ENCODE results near the gene CLEC14A. TPM values are rescaled to one million over a fixed set of nuclear protein-coding genes. Genes with fewer than 3 reads are reported as not detected.

The CLEC14A gene
- total RNA-seq, 2 donors from 2014 or later, result 22.2 to 31.4 TPM

DNA sequence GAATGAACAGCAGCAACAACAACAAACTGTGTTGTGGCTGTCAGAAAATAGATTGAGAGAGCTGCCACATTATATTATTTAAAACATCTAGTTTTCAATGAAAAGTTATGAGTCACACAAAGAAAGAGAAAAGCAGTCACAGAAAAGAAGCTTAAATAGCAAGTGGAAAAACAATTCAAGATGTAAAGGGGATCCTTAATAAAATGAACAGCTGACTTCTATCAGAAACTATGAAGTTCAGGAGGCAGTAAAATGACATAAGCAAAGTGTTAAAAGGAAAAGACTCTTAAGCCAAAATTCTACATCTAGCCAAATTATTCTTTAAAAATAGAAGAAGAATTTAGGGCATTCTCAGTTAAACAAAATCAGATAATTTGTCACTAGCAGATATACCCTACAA is 5.6 kb downstream of the CLEC14A start:
- Histone ChIP-seq H3K9me3 (no peaks in the 10 kb centered on the region), H3K27me3 (replicated peaks; ENCODE audit: insufficient read depth) (no peaks in the 10 kb centered on the region), H3K4me1 (ENCODE audit: control insufficient read depth in 1 of 2, low read depth in 2 of 2) (no peaks in the 10 kb centered on the region), H3K27ac (no peak overlapping the region), H3K4me3 (no peak overlapping the region), H3K36me3 (no peaks in the 10 kb centered on the region)
- ATAC-seq (ENCODE audit: insufficient number of reproducible peaks, low FRiP score, low read depth) (no peak), DNase-seq (ENCODE audit: low spot score) (no peak)
- TF ChIP-seq, protein P1, sequence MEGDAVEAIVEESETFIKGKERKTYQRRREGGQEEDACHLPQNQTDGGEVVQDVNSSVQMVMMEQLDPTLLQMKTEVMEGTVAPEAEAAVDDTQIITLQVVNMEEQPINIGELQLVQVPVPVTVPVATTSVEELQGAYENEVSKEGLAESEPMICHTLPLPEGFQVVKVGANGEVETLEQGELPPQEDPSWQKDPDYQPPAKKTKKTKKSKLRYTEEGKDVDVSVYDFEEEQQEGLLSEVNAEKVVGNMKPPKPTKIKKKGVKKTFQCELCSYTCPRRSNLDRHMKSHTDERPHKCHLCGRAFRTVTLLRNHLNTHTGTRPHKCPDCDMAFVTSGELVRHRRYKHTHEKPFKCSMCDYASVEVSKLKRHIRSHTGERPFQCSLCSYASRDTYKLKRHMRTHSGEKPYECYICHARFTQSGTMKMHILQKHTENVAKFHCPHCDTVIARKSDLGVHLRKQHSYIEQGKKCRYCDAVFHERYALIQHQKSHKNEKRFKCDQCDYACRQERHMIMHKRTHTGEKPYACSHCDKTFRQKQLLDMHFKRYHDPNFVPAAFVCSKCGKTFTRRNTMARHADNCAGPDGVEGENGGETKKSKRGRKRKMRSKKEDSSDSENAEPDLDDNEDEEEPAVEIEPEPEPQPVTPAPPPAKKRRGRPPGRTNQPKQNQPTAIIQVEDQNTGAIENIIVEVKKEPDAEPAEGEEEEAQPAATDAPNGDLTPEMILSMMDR (IDR thresholded peaks at IDR 0.05), result no peak

DNA sequence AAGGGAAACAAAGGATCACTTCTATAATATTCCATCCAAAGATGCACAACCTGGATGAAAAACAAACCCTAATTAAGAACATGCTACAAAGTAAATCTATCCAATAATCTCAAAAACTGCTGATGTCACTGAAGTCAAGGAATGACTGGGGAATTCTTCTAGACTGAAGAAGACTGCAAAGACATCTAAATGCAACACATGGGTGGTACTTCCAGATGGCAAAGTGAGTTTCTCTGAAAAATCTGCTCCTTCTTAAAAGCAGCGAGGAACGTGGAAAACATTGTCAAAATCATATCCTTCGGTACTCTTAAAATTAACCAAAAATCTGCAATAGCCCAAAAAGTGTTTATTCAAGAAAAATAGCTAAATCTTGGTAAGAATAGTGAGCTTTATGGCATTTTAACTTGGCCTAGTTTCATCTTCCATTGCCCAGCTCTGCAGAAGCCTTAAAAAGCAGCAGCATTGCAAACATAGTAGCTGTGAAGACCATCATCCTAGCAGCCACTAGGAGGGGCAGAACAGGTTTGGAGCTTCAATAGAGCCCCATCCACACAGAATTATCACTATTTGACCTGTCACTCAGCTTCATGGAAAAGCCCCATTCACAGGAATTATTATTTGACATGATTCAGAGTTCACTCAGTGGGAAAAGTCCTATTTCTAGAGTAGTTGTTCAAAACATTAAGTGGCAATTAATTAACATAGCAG is 7.4 kb downstream of the CLEC14A start:
- H3K9me3 ChIP-seq, result no peaks in the 10 kb centered on the region
- no peaks in the 10 kb centered on the region for H3K36me3 ChIP-seq
- no peak overlapping the region for H3K4me3 ChIP-seq
- DNase-seq (ENCODE audit: low spot score) (no peak), ATAC-seq (ENCODE audit: insufficient number of reproducible peaks, low FRiP score, low read depth) (no peak)
- TF ChIP-seq, protein P1 (IDR thresholded peaks at IDR 0.05), result no peak
- H3K27ac ChIP-seq, result no peak overlapping the region
- no peaks in the 10 kb centered on the region for H3K4me1 ChIP-seq (ENCODE audit: control insufficient read depth in 1 of 2, low read depth in 2 of 2)
- H3K27me3 ChIP-seq (replicated peaks; ENCODE audit: insufficient read depth), result no peaks in the 10 kb centered on the region

DNA sequence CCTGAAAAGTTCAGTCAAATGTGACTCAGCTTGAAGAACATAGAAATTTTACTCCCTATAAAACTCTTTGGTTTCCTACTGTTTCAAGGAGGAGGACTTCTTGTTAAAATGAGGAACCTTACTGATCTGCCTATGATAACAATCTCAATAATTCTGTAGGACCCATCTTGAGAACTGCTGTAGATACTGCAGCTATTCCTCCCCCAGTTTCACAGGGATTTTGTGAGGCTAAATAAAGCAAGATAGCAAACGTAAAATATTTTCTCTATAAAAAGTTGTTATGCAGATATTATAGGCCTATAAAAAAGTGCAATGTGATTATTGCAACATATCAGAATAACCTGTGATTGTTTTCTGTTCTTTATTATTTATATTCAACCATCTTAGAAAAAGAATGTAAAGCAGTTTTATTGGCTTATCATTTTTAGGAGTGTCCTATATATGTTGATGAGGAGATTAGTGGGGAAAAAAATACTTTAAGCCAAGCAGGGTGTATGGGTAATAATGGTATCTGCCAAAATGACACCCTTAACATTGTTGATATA is 12.1 kb downstream of the CLEC14A start:
- ATAC-seq (ENCODE audit: insufficient number of reproducible peaks, low FRiP score, low read depth) (no peak), DNase-seq (ENCODE audit: low spot score) (no peak)
- Histone ChIP-seq H3K27me3 (replicated peaks; ENCODE audit: insufficient read depth) (no peaks in the 10 kb centered on the region), H3K9me3 (no peaks in the 10 kb centered on the region), H3K27ac (no peak overlapping the region), H3K4me1 (ENCODE audit: control insufficient read depth in 1 of 2, low read depth in 2 of 2) (no peaks in the 10 kb centered on the region), H3K36me3 (no peaks in the 10 kb centered on the region), H3K4me3 (no peak overlapping the region)
- TF ChIP-seq, protein P1 (IDR thresholded peaks at IDR 0.05), result no peak

DNA sequence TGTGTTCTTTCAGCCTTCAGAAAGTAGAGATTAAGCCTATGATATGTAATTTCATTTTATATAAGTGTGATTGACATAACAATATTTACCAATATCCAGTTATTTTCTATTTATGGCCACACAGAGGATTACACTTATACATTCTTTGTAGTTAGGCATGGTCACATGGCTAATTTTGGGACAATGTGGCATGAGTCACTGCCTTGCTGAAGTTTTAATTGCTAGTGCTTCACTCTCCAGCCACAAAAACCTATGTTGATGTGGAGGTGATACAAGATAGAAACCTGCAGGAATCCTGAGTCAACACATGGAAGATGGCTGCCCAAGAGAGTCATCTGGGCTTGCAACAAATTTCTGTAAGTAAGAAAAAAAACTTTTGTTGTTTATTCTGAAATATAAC is 17.0 kb downstream of the CLEC14A start:
- DNase-seq (ENCODE audit: low spot score), result no peak
- TF ChIP-seq, protein P1 (IDR thresholded peaks at IDR 0.05), result no peak
- no peaks in the 10 kb centered on the region for H3K27me3 ChIP-seq (replicated peaks; ENCODE audit: insufficient read depth)
- no peaks in the 10 kb centered on the region for H3K4me1 ChIP-seq (ENCODE audit: control insufficient read depth in 1 of 2, low read depth in 2 of 2)
- no peak overlapping the region for H3K27ac ChIP-seq
- H3K9me3 ChIP-seq, result no peaks in the 10 kb centered on the region
- H3K36me3 ChIP-seq, result no peaks in the 10 kb centered on the region
- no peak for ATAC-seq (ENCODE audit: insufficient number of reproducible peaks, low FRiP score, low read depth)
- H3K4me3 ChIP-seq, result no peak overlapping the region

DNA sequence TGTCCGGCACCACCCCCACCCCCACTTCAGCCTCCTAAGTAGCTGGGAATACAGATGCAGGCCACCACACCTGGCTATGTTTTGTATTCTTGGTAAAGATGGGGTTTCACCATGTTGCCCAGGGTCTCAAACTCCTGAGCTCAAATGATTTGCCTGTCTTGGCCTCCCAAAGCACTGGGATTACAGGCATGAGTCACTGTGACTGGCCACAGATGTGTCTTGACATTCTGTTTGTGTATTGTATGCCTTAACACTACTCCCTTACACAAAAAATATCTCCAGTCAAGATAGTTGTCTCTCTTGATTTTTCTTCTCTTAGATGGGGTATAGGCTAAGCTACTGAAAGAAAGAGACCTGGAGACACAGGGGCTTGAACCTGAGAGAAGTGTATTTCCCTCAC is 17.6 kb downstream of the CLEC14A start:
- no peak for DNase-seq (ENCODE audit: low spot score)
- ATAC-seq (ENCODE audit: insufficient number of reproducible peaks, low FRiP score, low read depth), result no peak
- TF ChIP-seq, protein P1 (IDR thresholded peaks at IDR 0.05), result no peak
- Histone ChIP-seq H3K27ac (no peak overlapping the region), H3K27me3 (replicated peaks; ENCODE audit: insufficient read depth) (no peaks in the 10 kb centered on the region), H3K4me1 (ENCODE audit: control insufficient read depth in 1 of 2, low read depth in 2 of 2) (no peaks in the 10 kb centered on the region), H3K4me3 (no peak overlapping the region), H3K36me3 (no peaks in the 10 kb centered on the region), H3K9me3 (no peaks in the 10 kb centered on the region)
